A172 (cell line): ENCODE results near the gene CCHCR1. TPM values are rescaled to one million over a fixed set of nuclear protein-coding genes. Genes with fewer than 3 reads are reported as not detected.
A peak's percentile ranks its signal among the peaks of the same experiment; 100 is the strongest.

ENCODE experiments used
- DNase-seq: peaks from one replicate; pipeline ENCODE4 v3.0.0-alpha.2; 2015; ENCODE audit warnings: low spot score
- total RNA-seq: library from RNA; depleted of rRNA; stranded (reverse); fragments of >200 nt; shearing (Covaris generic); gene quantifications from 2 replicates; pipeline ENCODE4 v1.2.3, GENCODE V29; 2014

CCHCR1 gene
- total RNA-seq, 1 experiment from 2014 or later = 18.9 TPM

DNA sequence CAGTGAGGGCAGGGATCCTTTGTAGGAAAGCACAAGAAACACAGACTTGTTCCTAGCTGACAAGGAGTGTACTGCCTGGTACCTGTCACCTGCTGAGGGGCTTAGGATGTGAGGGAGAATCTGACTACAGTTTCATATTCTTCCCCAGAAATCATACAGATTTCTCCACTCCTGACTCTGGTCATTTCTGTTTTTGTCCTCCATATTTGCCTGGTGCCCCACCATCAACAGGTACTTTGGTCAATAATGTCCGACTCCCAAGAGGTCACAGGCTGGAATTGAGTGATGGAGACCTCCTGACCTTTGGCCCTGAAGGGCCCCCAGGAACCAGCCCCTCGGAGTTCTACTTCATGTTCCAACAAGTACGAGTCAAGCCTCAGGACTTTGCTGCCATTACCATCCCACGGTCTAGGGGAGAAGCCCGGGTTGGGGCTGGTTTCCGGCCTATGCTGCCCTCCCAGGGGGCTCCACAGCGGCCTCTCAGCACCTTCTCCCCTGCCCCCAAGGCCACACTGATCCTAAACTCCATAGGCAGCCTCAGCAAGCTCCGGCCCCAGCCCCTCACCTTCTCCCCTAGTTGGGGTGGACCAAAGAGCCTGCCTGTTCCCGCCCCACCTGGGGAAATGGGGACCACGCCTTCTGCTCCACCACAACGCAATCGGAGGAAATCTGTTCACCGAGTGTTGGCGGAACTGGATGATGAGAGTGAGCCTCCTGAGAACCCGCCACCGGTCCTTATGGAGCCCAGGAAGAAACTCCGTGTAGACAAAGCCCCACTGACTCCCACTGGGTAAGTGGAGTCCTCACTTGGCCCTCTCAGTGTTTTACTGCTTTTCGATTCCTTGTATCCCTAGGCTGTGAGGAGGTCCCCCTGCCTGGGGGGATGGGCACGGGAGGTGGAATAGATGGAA is 3.9 kb upstream of the CCHCR1 start:
- no peak for DNase-seq

DNA sequence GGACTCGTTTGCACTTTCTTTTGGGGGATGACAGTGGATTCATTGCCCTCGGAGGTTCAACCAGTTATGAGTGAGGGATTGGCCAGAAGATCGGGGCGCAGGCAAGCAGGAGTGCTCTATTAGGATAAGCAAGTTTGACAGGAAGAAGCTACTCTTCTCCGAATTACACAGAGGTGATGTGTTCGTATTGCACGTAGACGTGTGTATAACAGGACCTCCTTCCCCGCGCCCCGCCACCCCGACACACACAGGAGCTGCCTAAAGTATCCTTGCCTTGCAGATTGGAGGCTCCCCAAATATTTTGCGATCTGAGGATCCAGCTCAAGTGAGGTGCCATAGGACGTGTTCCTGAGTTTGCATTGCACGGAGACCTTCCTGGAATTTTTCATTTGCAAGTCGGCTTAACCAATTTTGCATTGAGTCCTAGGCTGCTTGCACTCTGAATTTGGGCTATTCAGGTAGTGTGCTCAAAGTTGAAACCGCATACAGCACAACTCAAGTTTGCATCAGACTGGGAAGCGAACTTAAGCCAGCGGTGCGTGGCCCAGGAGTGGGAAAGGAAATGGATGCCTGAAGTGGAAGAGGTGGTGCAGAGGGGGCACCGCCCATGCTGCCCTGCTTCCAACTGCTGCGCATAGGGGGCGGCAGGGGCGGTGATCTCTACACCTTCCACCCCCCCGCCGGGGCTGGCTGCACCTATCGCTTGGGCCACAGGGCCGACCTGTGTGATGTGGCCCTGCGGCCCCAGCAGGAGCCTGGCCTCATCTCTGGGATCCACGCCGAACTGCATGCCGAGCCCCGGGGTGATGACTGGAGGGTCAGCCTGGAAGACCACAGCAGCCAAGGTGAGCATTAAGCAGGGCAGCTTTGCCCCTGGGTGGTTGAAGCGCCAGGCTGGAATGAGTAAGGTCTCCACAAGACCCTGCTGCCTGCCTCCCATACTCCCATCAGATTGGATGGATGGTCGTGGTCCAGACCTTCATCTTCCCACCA is 1.6 kb upstream of the CCHCR1 start:
- peak; percentile 32 for DNase-seq

- DNase-seq = peak; percentile 98
Observed at GRCh38 chr6:31158140-31158862, 699 bp upstream of the CCHCR1 start, which contains the start of gene TCF19. Gene TCF19 (plus strand): TSS chr6:31158589. CDS start chr6:31159470, 881 bp downstream.

- no peak for DNase-seq
Observed at GRCh38 chr6:31156641-31157040, 961 bp downstream of the CCHCR1 start.

DNA sequence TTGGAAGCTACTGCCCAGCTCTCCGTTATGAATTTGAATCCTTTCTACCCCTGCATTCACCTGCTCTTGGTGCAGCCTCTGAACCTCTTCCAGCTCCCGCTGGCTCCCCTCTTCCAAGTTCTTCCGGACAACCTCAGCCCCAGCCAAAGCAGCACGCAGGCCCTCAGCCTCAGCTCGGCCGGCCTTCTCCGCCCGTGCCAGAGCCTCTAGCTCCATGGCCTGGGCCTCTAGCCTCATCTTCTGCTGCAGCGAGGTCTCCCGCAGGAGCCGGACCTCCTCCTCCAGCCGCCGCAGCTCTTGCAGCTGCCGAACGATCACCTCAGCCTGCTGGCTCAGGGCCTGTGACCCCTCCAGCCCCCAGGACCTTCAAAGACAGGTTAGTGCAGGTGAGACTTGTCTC is 3.2 kb downstream of the CCHCR1 start:
- no peak for DNase-seq

- DNase-seq = no peak
Observed at GRCh38 chr6:31152781-31153180, 4.8 kb downstream of the CCHCR1 start.

GRCh38 chr6:31149827-31150447 is 7.7 kb downstream of the CCHCR1 start:
- DNase-seq = no peak

DNA sequence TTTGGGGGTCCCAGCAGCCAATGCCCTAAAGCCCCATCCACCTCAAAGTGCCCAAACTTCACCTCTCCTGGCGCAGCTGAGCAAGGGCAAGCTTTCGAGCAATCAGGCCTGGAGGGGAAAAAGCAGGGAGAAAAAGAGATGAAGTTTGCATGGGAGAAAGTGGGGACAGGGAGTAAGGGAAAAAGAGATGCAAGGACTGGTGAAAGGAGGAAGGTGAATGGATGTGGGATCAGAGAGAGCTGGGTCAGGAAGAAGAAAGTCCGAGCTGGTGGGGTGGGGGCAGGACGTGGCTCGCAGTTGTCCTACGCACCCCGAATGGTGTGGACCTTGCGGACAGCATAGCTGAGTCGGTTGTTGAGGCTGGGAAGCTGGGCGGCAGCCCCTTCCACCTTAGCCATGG is 12.2 kb downstream of the CCHCR1 start:
- DNase-seq = no peak

DNA sequence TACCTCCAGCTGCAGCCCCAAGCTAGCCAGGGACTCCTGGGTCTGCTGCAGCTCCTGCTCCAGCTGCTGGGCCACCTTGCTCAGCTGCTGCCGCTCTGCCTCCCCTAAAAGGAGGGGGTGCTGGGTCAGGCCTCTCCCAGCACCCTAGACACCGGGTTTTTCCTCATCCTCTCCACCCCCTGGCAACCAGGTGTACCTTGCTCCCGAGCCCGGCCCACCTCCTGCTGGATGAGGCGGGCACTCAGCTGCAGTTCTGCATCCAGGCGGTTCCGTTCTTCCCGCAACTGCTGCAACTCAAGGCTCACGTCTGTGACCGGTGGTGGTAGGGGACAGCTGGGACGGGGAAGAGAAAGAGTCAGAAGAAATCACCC is 12.6 kb downstream of the CCHCR1 start:
- DNase-seq = no peak

GRCh38 chr6:31144296-31144969 is 13.2 kb downstream of the CCHCR1 start:
- DNase-seq = no peak

GRCh38 chr6:31143148-31143547 is 14.5 kb downstream of the CCHCR1 start:
- peak; percentile 85 for DNase-seq

GRCh38 chr6:31142361-31142761 is 15.2 kb downstream of the CCHCR1 start:
- no peak for DNase-seq

DNA sequence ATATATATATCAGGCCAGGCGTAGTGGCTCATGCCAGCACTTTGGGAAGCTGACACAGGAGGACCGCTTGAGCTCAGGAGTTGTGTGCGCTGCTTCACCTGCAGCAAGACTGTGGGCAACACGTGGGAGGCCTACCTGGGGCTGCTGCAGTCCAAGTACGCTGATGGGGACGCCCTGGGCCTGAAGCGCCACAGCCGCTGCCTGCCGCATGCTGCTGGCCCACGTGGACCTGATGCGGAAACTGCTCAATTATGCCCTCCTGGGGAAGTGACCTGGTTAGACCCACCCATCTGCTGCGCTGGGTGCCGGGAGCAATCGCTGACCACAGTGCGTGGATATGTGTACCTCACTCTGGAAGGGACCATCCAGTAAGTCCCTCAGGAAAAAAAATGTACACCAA is 17.0 kb downstream of the CCHCR1 start:
- no peak for DNase-seq

- DNase-seq = peak; percentile 72
Observed at GRCh38 chr6:31139599-31139998, 18.0 kb downstream of the CCHCR1 start.

DNA sequence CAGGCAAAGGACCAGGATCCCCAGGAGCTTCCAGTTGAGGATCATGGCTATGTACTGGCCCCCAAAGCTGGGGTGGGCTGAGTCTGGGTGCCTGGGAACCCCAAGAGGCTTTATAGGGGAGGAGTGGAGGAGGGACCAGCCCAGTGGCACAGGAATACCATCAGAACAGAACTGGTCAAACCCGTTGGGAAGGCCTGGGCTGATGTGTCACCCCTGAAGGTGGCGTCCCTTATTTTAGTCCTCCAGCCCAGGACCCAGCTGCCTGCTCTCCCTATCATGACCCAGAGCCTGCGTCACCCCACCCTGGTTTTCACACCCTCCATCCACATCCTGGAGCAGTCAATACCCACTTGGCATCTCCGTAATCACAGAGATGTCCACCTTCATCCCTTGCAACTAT is 18.6 kb downstream of the CCHCR1 start, which contains the start of gene PSORS1C2:
TSS of gene PSORS1C2 (minus strand) at position 85 of the 400 bp plus-strand sequence. CDS start at position 45, 40 bp downstream.
- DNase-seq = no peak

DNA sequence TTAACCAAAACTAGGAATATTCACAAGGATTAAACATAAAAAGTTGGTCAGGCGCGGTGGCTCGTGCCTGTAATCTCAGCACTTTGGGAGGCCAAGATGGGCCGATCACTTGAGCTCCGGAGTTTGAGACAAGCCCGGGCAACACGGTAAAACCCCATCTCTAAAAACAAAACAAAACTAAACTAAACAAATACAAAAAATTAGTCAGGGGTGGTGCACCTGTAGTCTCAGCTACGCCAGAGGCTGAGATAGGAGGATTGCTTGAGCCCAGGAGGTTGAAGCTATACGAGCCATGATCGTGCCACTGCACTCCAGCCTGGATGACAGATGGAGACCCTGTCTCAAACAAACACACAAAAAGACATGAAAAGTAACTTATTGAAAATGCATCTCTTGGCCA is 21.9 kb downstream of the CCHCR1 start:
- DNase-seq = no peak

- DNase-seq = no peak
Observed at GRCh38 chr6:31132806-31133205, 24.8 kb downstream of the CCHCR1 start.

DNA sequence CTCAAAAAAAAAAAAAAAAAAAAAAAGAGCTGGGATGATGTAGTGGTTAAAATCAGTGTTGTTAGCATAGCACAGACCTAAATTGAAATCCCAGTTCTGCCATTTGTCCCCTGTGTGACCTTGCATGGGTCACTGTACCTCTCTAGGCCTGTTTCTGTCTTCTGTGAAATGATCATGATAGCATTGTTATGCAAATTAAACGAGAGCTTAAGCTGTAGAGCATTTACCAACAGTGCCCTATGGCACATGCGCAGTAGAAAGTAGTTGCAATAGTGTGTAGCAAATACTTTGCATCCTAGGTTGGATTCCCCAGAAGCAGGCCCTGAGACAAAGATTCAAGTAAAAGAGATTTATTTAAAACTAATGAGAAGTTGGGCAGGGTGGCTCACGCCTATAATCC is 26.0 kb downstream of the CCHCR1 start:
- DNase-seq = no peak

DNA sequence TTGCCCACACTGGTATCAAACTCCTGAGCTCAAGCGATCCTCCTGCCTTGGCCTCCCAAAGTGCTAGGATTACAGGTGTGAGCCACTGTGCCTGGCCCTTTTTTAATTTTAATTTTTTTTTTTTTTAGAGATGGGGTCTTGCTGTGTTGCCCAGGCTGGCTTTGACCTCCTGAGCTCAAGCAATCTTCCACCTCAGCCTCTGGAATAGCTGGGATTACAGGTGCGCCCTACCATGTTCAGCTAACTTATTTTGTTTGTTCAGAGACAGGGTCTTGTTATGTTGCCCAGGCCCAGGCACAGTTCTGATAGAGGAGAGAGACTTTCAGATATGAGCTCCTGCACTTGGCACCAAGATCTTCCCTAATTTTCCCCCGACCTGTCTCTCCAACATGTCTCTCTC is 26.9 kb downstream of the CCHCR1 start:
- DNase-seq = no peak

- DNase-seq = no peak
Observed at GRCh38 chr6:31129130-31129529, 28.5 kb downstream of the CCHCR1 start.
